OCI-LY1 (cell line): ENCODE measurements around the gene ATF5.

ENCODE experiments used
- EZH2 ChIP-seq: fragments of 200-600 bp; sonication (generic), shearing (Covaris generic); IDR thresholded peaks from 2 replicates; pipeline ENCODE4 v1.8.0; 2017; ENCODE audit warnings: borderline replicate concordance, mixed run types, mild to moderate bottlenecking, antibody characterized with exemption, low read length, moderate library complexity, mixed read lengths
- TF ChIP-seq, protein P1 (sequence below): fragments of 200-600 bp; sonication (generic), shearing (Covaris generic); IDR thresholded peaks from 2 replicates; pipeline ENCODE4 v1.5.1; 2017; ENCODE audit warnings: mild to moderate bottlenecking, antibody characterized with exemption, low read length, moderate library complexity, mixed read lengths

GRCh38 chr19:49881186-49881585, 47.8 kb upstream of the ATF5 start:
- TF ChIP-seq, protein P1, sequence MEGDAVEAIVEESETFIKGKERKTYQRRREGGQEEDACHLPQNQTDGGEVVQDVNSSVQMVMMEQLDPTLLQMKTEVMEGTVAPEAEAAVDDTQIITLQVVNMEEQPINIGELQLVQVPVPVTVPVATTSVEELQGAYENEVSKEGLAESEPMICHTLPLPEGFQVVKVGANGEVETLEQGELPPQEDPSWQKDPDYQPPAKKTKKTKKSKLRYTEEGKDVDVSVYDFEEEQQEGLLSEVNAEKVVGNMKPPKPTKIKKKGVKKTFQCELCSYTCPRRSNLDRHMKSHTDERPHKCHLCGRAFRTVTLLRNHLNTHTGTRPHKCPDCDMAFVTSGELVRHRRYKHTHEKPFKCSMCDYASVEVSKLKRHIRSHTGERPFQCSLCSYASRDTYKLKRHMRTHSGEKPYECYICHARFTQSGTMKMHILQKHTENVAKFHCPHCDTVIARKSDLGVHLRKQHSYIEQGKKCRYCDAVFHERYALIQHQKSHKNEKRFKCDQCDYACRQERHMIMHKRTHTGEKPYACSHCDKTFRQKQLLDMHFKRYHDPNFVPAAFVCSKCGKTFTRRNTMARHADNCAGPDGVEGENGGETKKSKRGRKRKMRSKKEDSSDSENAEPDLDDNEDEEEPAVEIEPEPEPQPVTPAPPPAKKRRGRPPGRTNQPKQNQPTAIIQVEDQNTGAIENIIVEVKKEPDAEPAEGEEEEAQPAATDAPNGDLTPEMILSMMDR: no peak
- TF ChIP-seq EZH2: no peak
